ENCODE results near the gene KIF5C. TPM values are rescaled to one million over a fixed set of nuclear protein-coding genes. Genes with fewer than 3 reads are reported as not detected.

Gene KIF5C
- total RNA-seq, 6 donors from 2014 or later: 0.44 to 1.6 (median 0.85) TPM

DNA sequence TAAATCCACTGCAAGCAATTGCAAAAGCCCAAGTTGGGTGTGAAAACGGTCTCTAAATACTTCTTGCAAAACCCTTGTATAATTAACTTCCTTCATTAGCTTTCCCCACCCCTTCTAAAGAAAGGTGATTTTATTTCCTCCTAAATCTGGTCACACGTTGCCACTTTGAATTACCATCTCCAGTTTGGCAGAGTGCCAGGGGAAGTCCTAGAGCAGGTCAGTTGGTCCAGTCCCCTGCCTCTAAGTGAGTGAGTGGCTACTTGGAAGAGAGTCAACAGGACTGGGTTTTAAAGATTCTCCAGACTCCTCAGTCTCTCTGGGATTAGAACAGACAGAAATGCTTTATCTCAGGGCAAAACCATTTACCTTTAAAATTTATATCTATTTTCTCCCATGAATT is 144.7 kb downstream of the KIF5C start:
- no peak for ATAC-seq (ENCODE audit: low FRiP score in 2 of 2)
- no peak overlapping the region for H3K4me3 ChIP-seq
- H3K9me3 ChIP-seq: no peaks in the 10 kb centered on the region
- H3K4me1 ChIP-seq: peaks cover 6 to 26% (median 19%) of the 10 kb centered on the region in 4 donors
- H3K27me3 ChIP-seq: no peaks in the 10 kb centered on the region
- WGBS, 2 donors: 26 to 31% methylated on average over 2 of the region's 2 CpGs
- peak in 1 of 2 donors; percentile 48 for DNase-seq
- TF ChIP-seq POLR2A (IDR thresholded peaks at IDR 0.05) (no peak), EP300 (IDR thresholded peaks at IDR 0.05) (no peak), POLR2AphosphoS5 (IDR thresholded peaks at IDR 0.05) (no peak)
- TF ChIP-seq, protein P1, sequence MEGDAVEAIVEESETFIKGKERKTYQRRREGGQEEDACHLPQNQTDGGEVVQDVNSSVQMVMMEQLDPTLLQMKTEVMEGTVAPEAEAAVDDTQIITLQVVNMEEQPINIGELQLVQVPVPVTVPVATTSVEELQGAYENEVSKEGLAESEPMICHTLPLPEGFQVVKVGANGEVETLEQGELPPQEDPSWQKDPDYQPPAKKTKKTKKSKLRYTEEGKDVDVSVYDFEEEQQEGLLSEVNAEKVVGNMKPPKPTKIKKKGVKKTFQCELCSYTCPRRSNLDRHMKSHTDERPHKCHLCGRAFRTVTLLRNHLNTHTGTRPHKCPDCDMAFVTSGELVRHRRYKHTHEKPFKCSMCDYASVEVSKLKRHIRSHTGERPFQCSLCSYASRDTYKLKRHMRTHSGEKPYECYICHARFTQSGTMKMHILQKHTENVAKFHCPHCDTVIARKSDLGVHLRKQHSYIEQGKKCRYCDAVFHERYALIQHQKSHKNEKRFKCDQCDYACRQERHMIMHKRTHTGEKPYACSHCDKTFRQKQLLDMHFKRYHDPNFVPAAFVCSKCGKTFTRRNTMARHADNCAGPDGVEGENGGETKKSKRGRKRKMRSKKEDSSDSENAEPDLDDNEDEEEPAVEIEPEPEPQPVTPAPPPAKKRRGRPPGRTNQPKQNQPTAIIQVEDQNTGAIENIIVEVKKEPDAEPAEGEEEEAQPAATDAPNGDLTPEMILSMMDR (IDR thresholded peaks at IDR 0.05): no peak
- peak overlapping the region in 1 of 4 donors; percentile 37 for H3K27ac ChIP-seq
- no peaks in the 10 kb centered on the region for H3K36me3 ChIP-seq

DNA sequence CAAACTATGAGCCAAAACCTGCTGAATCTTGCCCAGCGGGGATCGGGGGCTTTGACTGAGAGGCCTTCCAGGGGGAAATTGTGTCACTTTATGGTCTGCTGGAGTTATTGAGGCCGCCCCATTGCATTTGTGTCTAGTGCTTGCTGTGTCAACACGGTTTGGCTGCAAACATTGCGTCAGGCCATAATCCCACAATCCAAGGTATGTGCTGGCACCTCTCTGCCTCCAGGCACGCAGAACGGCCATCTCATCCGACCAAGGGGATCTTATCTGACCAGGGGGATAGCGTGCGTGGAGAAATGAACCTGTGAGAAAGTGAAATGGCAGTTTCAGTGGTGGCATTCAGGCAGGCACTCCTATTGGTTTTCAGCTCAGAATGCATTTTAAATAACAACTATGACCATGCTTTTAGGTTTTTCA is 145.4 kb downstream of the KIF5C start:
- Histone ChIP-seq H3K36me3 (no peaks in the 10 kb centered on the region), H3K4me1 (peaks cover 6 to 26% (median 19%) of the 10 kb centered on the region in 4 donors), H3K9me3 (no peaks in the 10 kb centered on the region), H3K4me3 (no peak overlapping the region), H3K27ac (peak overlapping the region in 1 of 4 donors; percentile 37), H3K27me3 (no peaks in the 10 kb centered on the region)
- ATAC-seq (ENCODE audit: low FRiP score in 2 of 2) (peak in 1 of 2 donors; percentile 68), DNase-seq (peak in 1 of 2 donors; percentile 69)
- WGBS, 2 donors: 56 to 72% methylated on average over 8 to 10 of the region's 10 CpGs
- TF ChIP-seq, protein P1 (IDR thresholded peaks at IDR 0.05): no peak
- no peak for TF ChIP-seq POLR2AphosphoS5 (IDR thresholded peaks at IDR 0.05)
- TF ChIP-seq EP300 (IDR thresholded peaks at IDR 0.05): no peak
- TF ChIP-seq POLR2A (IDR thresholded peaks at IDR 0.05): no peak

DNA sequence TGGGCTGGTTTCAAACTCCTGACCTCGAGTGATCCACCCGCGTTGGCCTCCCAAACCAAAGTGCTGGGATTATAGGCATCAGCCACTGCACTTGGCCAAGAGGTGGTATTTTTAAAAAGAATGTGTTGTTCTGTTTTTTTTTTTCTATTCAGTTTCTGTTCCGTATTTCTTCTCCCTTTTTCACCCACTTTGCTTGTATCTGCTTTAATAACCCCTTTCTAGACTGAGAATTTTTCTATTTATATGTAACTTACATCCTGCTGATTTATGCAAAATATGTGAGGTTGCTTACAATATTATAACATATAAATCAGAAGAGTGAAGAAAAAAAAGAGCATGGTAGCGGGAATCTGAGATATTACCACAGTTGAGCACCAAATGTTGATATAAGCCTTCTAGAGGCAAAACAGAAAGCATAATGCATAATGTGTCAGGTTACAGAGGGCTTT is 146.3 kb downstream of the KIF5C start:
- ATAC-seq (ENCODE audit: low FRiP score in 2 of 2): no peak
- H3K36me3 ChIP-seq: no peaks in the 10 kb centered on the region
- H3K9me3 ChIP-seq: no peaks in the 10 kb centered on the region
- no peak overlapping the region for H3K27ac ChIP-seq
- 83 to 88% methylated on average over 5 of the region's 5 CpGs for WGBS, 2 donors
- no peak overlapping the region for H3K4me3 ChIP-seq
- H3K4me1 ChIP-seq: peaks cover 6 to 26% (median 19%) of the 10 kb centered on the region in 4 donors
- H3K27me3 ChIP-seq: no peaks in the 10 kb centered on the region
- TF ChIP-seq POLR2A (IDR thresholded peaks at IDR 0.05) (no peak), POLR2AphosphoS5 (IDR thresholded peaks at IDR 0.05) (no peak), EP300 (IDR thresholded peaks at IDR 0.05) (no peak)
- TF ChIP-seq, protein P1 (IDR thresholded peaks at IDR 0.05): no peak
- no peak for DNase-seq

DNA sequence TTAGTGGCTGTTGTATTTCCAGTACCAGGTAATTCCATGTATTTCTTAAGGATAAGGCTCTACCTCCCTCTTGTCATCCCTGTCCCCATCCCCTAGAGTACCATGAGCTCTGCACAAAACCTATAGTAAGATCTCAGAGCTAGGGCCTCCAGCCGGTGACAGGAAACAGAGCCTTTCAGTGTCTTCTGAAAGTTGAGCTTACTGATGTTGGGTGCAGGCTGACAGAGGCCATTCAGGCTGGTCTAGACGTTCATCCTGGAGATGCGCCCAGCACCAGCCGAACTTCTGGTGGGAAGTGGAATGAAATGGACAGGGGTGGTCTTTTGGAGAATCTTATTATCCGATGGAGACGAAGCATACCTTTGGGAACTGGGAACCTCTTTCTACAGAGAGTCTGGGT is 146.7 kb downstream of the KIF5C start:
- H3K27ac ChIP-seq: no peak overlapping the region
- TF ChIP-seq EP300 (IDR thresholded peaks at IDR 0.05) (no peak), POLR2A (IDR thresholded peaks at IDR 0.05) (no peak)
- TF ChIP-seq, protein P1 (IDR thresholded peaks at IDR 0.05): no peak
- DNase-seq (no peak), ATAC-seq (ENCODE audit: low FRiP score in 2 of 2) (no peak)
- no peak overlapping the region for H3K4me3 ChIP-seq
- no peaks in the 10 kb centered on the region for H3K27me3 ChIP-seq
- H3K4me1 ChIP-seq: peaks cover 6 to 26% (median 19%) of the 10 kb centered on the region in 4 donors
- WGBS, 2 donors: 93 to 96% methylated on average over 5 to 6 of the region's 6 CpGs
- no peaks in the 10 kb centered on the region for H3K9me3 ChIP-seq
- no peaks in the 10 kb centered on the region for H3K36me3 ChIP-seq

DNA sequence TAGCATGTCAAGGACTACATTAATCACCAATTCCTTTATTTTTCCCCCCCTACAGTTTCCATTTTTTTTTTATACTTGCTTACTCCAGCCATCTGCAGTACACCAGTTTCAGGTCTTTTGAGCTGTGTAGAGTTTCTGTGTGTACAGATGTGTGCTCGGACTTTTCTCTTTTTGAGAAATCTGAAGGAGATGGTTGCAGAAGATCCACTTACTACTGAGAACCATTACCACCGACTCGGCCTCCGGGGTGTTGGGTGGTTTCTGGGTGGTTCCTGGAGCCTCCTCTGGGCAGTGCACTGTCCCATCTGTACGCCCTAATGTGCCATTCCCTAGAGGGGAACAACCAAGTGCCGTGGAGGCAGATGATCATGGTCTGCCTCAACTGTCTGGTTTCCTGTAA is 148.1 kb downstream of the KIF5C start:
- Histone ChIP-seq H3K27ac (no peak overlapping the region), H3K27me3 (no peaks in the 10 kb centered on the region), H3K4me1 (peaks cover 6 to 19% (median 15%) of the 10 kb centered on the region in 4 donors), H3K36me3 (no peaks in the 10 kb centered on the region), H3K4me3 (no peak overlapping the region), H3K9me3 (no peaks in the 10 kb centered on the region)
- ATAC-seq (ENCODE audit: low FRiP score in 2 of 2) (no peak), DNase-seq (no peak)
- no peak for TF ChIP-seq POLR2AphosphoS5 (IDR thresholded peaks at IDR 0.05)
- TF ChIP-seq, protein P1 (IDR thresholded peaks at IDR 0.05): no peak
- no peak for TF ChIP-seq EP300 (IDR thresholded peaks at IDR 0.05)
- TF ChIP-seq POLR2A (IDR thresholded peaks at IDR 0.05): no peak
- WGBS, 2 donors: 83 to 97% methylated on average over 6 of the region's 6 CpGs
